SU-DHL-6 (cell line): ENCODE measurements around the gene CATSPERZ.

Source experiments
- H2AFZ ChIP-seq: fragments of 200-600 bp; sonication (generic); 2 replicates; pipeline ENCODE4 v1.6.1; 2014; ENCODE audit warnings: low read depth, mild to moderate bottlenecking, moderate library complexity, mixed read lengths, antibody characterized with exemption, low read length; ENCODE audit not compliant: severe bottlenecking
- H3F3A ChIP-seq: fragments of 200-600 bp; shearing (Covaris generic); 2 replicates; pipeline ENCODE4 v1.6.0; 2016; ENCODE audit warnings: antibody characterized with exemption, mild to moderate bottlenecking; ENCODE audit not compliant: insufficient read depth
- H3K27ac ChIP-seq: fragments of 200-600 bp; sonication (generic); 2 replicates; pipeline ENCODE4 v1.5.1; 2016; ENCODE audit warnings: low read depth, mild to moderate bottlenecking, low read length, moderate library complexity, mixed read lengths
- H3K27me3 ChIP-seq: fragments of 200-600 bp; sonication (generic), shearing (Covaris generic); 2 replicates; pipeline ENCODE4 v1.6.0; 2014; ENCODE audit warnings: mild to moderate bottlenecking, low read length
- H3K36me3 ChIP-seq: fragments of 200-600 bp; sonication (generic); 2 replicates; pipeline ENCODE4 v1.6.1; 2014; ENCODE audit warnings: mild to moderate bottlenecking, low read length, mixed read lengths
- H3K4me2 ChIP-seq: fragments of 300-600, 200-600 bp; shearing (Covaris generic), sonication (generic); 2 replicates; pipeline ENCODE4 v1.6.0; 2014; ENCODE audit warnings: low read length, low read depth, mild to moderate bottlenecking; ENCODE audit not compliant: poor library complexity, severe bottlenecking
- H3K4me3 ChIP-seq: fragments of 200-600 bp; sonication (generic); 2 replicates; pipeline ENCODE4 v1.5.1; 2014; ENCODE audit warnings: antibody characterized with exemption, low read length, mild to moderate bottlenecking, mixed read lengths; ENCODE audit not compliant: insufficient read depth, poor library complexity, severe bottlenecking
- H3K79me2 ChIP-seq: fragments of 200-600 bp; sonication (generic); 2 replicates; pipeline ENCODE4 v1.6.1; 2014; ENCODE audit warnings: mild to moderate bottlenecking, low read length, moderate library complexity; ENCODE audit not compliant: insufficient read depth
- H3K9ac ChIP-seq: fragments of 200-600 bp; sonication (generic); 2 replicates; pipeline ENCODE4 v1.7.0; 2014; ENCODE audit warnings: mild to moderate bottlenecking, low read length
- H3K9me2 ChIP-seq: fragments of 200-600 bp; sonication (generic); replicated peaks from 2 replicates; pipeline ENCODE4 v1.6.1; 2014; ENCODE audit warnings: low read length; ENCODE audit not compliant: insufficient read depth
- H3K9me3 ChIP-seq: fragments of 200-600 bp; sonication (generic); 2 replicates; pipeline ENCODE4 v1.6.1; 2014; ENCODE audit warnings: low read length, mixed read lengths; ENCODE audit not compliant: insufficient read depth
- H4K20me1 ChIP-seq: fragments of 200-600 bp; sonication (generic); 2 replicates; pipeline ENCODE4 v1.6.1; 2014; ENCODE audit warnings: low read depth, mild to moderate bottlenecking, antibody characterized with exemption, low read length, moderate library complexity, mixed read lengths
- CTCF ChIP-seq: fragments of 200-600 bp; sonication (generic); IDR thresholded peaks from one replicate; pipeline ENCODE4 v1.5.1; 2017; ENCODE audit warnings: antibody characterized with exemption, mild to moderate bottlenecking, low read length, moderate library complexity; ENCODE audit not compliant: insufficient read depth, poor library complexity, severe bottlenecking
- EZH2phosphoT487 ChIP-seq: fragments of 200-600 bp; sonication (generic), shearing (Covaris generic); conservative IDR thresholded peaks from 2 replicates; pipeline ENCODE4 v1.6.1; 2018; ENCODE audit warnings: mild to moderate bottlenecking, antibody characterized with exemption, low read length, moderate library complexity, mixed read lengths

CATSPERZ gene

DNA sequence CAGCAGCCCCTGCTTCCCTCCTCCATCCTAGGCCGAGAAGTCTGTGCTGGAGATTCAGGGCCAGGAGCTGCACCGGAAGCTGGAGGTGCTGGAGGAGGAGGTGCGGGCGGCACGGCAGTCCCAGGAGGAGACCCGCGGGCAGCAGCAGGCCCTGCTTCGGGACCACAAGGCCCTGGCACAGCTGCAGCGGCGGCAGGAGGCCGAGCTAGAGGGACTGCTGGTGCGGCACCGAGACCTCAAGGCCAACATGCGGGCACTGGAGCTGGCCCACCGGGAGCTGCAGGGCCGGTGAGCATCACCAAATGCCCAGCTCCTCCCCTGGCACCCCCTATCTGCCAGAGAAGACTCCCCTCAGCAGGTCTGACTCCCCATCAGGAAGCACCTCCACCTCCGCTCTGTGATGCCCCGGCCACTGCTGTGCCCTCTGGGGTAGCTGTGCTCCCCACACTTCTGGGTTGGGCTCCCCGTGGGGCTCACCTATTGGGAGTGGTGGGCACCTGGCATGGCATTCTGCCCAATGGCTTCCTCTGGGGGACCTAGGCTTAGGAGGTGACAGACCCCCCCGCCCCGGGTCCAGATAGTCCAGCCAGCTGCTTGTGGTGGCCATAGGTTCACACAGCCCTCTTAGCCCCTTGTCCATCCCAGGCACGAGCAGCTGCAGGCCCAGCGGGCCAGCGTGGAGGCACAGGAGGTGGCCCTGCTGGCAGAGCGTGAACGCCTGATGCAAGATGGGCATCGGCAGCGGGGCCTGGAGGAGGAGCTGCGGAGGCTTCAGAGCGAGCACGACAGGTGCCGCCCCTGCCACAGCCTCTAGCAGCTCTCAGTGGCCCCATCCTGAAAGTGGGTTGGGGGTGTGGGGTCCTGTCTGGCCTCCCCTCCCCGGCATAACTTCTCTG lies 52.2 kb downstream of the CATSPERZ start:
- TF ChIP-seq CTCF (no peak), EZH2phosphoT487 (no peak)
- H2AFZ ChIP-seq, result no peak overlapping the region
- no peaks in the 10 kb centered on the region for H3K79me2 ChIP-seq
- H4K20me1 ChIP-seq, result no peaks in the 10 kb centered on the region
- no peak overlapping the region for H3K4me3 ChIP-seq
- no peak overlapping the region for H3K9ac ChIP-seq
- H3K36me3 ChIP-seq, result no peaks in the 10 kb centered on the region
- no peak overlapping the region for H3K4me2 ChIP-seq
- no peaks in the 10 kb centered on the region for H3K9me3 ChIP-seq
- H3F3A ChIP-seq, result no peaks in the 10 kb centered on the region
- no peak overlapping the region for H3K27ac ChIP-seq
- no peaks in the 10 kb centered on the region for H3K27me3 ChIP-seq
- H3K9me2 ChIP-seq, result no peaks in the 10 kb centered on the region

DNA sequence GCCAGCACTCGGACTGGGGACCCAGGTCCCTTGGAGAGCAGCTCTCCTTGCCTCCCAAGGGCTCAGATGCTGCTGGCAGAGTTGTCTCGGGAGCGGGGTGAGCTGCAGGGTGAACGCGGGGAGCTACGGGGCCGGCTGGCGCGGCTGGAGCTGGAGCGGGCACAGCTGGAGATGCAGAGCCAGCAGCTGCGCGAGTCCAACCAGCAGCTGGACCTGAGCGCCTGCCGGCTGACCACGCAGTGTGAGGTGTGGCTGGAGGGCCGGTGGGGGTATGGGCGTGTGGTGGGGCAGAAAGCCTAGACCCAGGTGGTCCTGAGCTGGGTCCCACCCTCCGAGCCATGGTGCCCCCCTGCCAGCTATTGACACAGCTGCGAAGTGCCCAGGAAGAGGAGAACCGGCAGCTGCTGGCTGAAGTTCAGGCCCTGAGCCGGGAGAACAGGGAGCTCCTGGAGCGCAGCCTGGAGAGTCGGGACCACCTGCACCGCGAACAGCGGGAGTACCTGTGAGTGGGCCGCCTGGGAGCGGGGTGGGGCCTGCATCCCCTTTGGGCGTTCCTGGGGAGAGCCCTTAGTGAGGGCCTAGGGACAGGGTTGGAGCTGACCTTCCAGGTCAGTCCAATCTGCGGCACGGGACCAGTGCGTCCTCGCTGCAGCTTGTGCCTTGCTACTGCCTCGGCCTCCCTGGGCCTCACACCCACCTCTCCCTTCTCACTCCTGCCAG lies 53.0 kb downstream of the CATSPERZ start:
- Histone ChIP-seq H3F3A (no peaks in the 10 kb centered on the region), H2AFZ (no peak overlapping the region), H3K9me3 (no peaks in the 10 kb centered on the region), H3K79me2 (no peaks in the 10 kb centered on the region), H3K9me2 (no peaks in the 10 kb centered on the region), H3K27ac (no peak overlapping the region), H3K27me3 (no peaks in the 10 kb centered on the region), H3K4me3 (no peak overlapping the region), H3K9ac (no peak overlapping the region), H4K20me1 (no peaks in the 10 kb centered on the region), H3K4me2 (no peak overlapping the region), H3K36me3 (no peaks in the 10 kb centered on the region)
- TF ChIP-seq EZH2phosphoT487 (no peak), CTCF (no peak)

- Histone ChIP-seq H2AFZ (no peak overlapping the region), H3F3A (no peaks in the 10 kb centered on the region), H3K9me2 (no peaks in the 10 kb centered on the region), H3K4me3 (no peak overlapping the region), H3K79me2 (no peaks in the 10 kb centered on the region), H3K27ac (no peak overlapping the region), H4K20me1 (no peaks in the 10 kb centered on the region), H3K9ac (no peak overlapping the region), H3K36me3 (no peaks in the 10 kb centered on the region), H3K4me2 (no peak overlapping the region), H3K9me3 (no peaks in the 10 kb centered on the region), H3K27me3 (no peaks in the 10 kb centered on the region)
- TF ChIP-seq EZH2phosphoT487 (no peak), CTCF (no peak)
Observed at GRCh38 chr11:64353715-64354506, 53.8 kb downstream of the CATSPERZ start.
